NCI-H1417 treated with DMSO at 0.1 percent for 48 hours (cell line): ENCODE measurements around the gene CRELD2.
A peak's percentile ranks its signal among the peaks of the same experiment; 100 is the strongest.

Experiments used
- DNase-seq: peaks from one replicate; lab custom pipeline; 2025; lab: John Stamatoyannopoulos, UW

The CRELD2 gene

GRCh38 chr22:49967706-49968208, 49.3 kb downstream of the CRELD2 start:
- no peak for DNase-seq

- DNase-seq, result no peak
Observed at GRCh38 chr22:49968313-49968830, 49.9 kb downstream of the CRELD2 start.

GRCh38 chr22:49968831-49969661, 50.6 kb downstream of the CRELD2 start:
- DNase-seq, result no peak

GRCh38 chr22:49969751-49970527, 51.5 kb downstream of the CRELD2 start:
- DNase-seq, result no peak

- peak; percentile 41 for DNase-seq
Observed at GRCh38 chr22:49970528-49971231, 52.2 kb downstream of the CRELD2 start.

- DNase-seq, result no peak
Observed at GRCh38 chr22:49971232-49972162, 53.1 kb downstream of the CRELD2 start.

GRCh38 chr22:49972163-49973017, 54.0 kb downstream of the CRELD2 start:
- DNase-seq, result no peak

GRCh38 chr22:49973018-49973961, 54.9 kb downstream of the CRELD2 start:
- DNase-seq, result no peak

- no peak for DNase-seq
Observed at GRCh38 chr22:49975543-49976389, 57.3 kb downstream of the CRELD2 start.

GRCh38 chr22:49976439-49977175, 58.2 kb downstream of the CRELD2 start:
- no peak for DNase-seq
